GM18873 (cell line): ENCODE results near the gene GIT2.
"Not testable (repeated sequence)": the region's sequence is repeated elsewhere in the genome, so short reads cannot be mapped to it uniquely, and the experiment has no call there.

Source experiments
- ATAC-seq: cut with Tn5 transposase; IDR thresholded peaks from one replicate; pipeline ENCODE4 v1.9.1; 2021; ENCODE audit warnings: mild to moderate bottlenecking, moderate library complexity, moderate number of reproducible peaks; ENCODE audit not compliant: unreplicated experiment, low FRiP score

GIT2 gene

GRCh38 chr12:109995686-109996482 is at the start of gene GIT2:
TSS of gene GIT2 (minus strand) at chr12:109996368. CDS start at chr12:109996224, 144 bp downstream.
- ATAC-seq = peak; percentile 42

GRCh38 chr12:110042264-110042663 is 46.1 kb upstream of the GIT2 start:
- ATAC-seq = no peak

GRCh38 chr12:110039085-110039807 is 43.1 kb upstream of the GIT2 start:
- no peak for ATAC-seq

GRCh38 chr12:110038741-110039084 is 42.5 kb upstream of the GIT2 start:
- no peak for ATAC-seq

- no peak for ATAC-seq
Measured at GRCh38 chr12:110037315-110037714, 41.1 kb upstream of the GIT2 start.

GRCh38 chr12:110035534-110036104 is 39.5 kb upstream of the GIT2 start:
- no peak for ATAC-seq

- ATAC-seq = no peak
Measured at GRCh38 chr12:110033888-110034287, 37.7 kb upstream of the GIT2 start.

GRCh38 chr12:110029290-110029815 is 33.2 kb upstream of the GIT2 start:
- ATAC-seq = no peak

GRCh38 chr12:110028323-110028722 is 32.2 kb upstream of the GIT2 start:
- ATAC-seq = no peak

- ATAC-seq = no peak
Measured at GRCh38 chr12:110024051-110024450, 27.9 kb upstream of the GIT2 start.

GRCh38 chr12:110023059-110023980 is 27.2 kb upstream of the GIT2 start:
- ATAC-seq = no peak

GRCh38 chr12:110020956-110021355 is 24.8 kb upstream of the GIT2 start:
- ATAC-seq = no peak

- ATAC-seq = no peak
Measured at GRCh38 chr12:110015132-110015531, 19.0 kb upstream of the GIT2 start.

- no peak for ATAC-seq
Measured at GRCh38 chr12:110012659-110013058, 16.5 kb upstream of the GIT2 start.

- ATAC-seq = no peak
Measured at GRCh38 chr12:110012137-110012536, 16.0 kb upstream of the GIT2 start.

- no peak for ATAC-seq
Measured at GRCh38 chr12:110010853-110011723, 14.9 kb upstream of the GIT2 start.

- ATAC-seq = not testable (repeated sequence)
Measured at GRCh38 chr12:110008681-110009398, 12.7 kb upstream of the GIT2 start.

- ATAC-seq = no peak
Measured at GRCh38 chr12:110007881-110008280, 11.7 kb upstream of the GIT2 start.

GRCh38 chr12:110006115-110006514 is 9.9 kb upstream of the GIT2 start:
- ATAC-seq = no peak
